Left lobe of liver (tissue), 2 donors: ENCODE results near the gene RAET1G. TPM values are rescaled to one million over a fixed set of nuclear protein-coding genes. Genes with fewer than 3 reads are reported as not detected.
A peak's percentile ranks its signal among the peaks of the same experiment; 100 is the strongest.
"Not testable (repeated sequence)": the region's sequence is repeated elsewhere in the genome, so short reads cannot be mapped to it uniquely, and the experiment has no call there.

Experiments used
- ATAC-seq: fragments of 200-7000 bp; cut with Tn5 transposase; one replicate; pipeline ENCODE4 v1.9.1; 2020; ENCODE audit warnings: mild to moderate bottlenecking, moderate library complexity
- DNase-seq: peaks from one replicate; pipeline ENCODE4 v3.0.0-alpha.2; 2020; ENCODE audit warnings: low spot score
- total RNA-seq: library from RNA; stranded (reverse); gene quantifications from one replicate; pipeline ENCODE4 v1.2.1, GENCODE V29; 2021
- donor health status: DM: no; HTN: no; CAD: no; lungs with moderate emphysema.
- donor health status: DM: no; HTN: yes; CAD: no.

Gene RAET1G
- total RNA-seq, 1 donor from 2014 or later, result not detected

- no peak for DNase-seq
- no peak for ATAC-seq
Observed at GRCh38 chr6:149897855-149898744, 24.8 kb downstream of the RAET1G start, which contains the start of gene RAET1E. Gene RAET1E (minus strand): TSS chr6:149898113. CDS start chr6:149890901, 7,212 bp downstream.

- peak; percentile 96 for ATAC-seq
- DNase-seq, result peak; percentile 84
Observed at GRCh38 chr6:149897015-149897697, 25.8 kb downstream of the RAET1G start.

- ATAC-seq (no peak), DNase-seq (no peak)
Observed at GRCh38 chr6:149896491-149896890, 26.4 kb downstream of the RAET1G start.

GRCh38 chr6:149895833-149896271 is 27.1 kb downstream of the RAET1G start:
- peak; percentile 27 for ATAC-seq
- DNase-seq, result no peak

- ATAC-seq (peak; percentile 31), DNase-seq (no peak)
Observed at GRCh38 chr6:149895048-149895590, 27.8 kb downstream of the RAET1G start.

- not testable (repeated sequence) for ATAC-seq, DNase-seq
Observed at GRCh38 chr6:149891864-149892263, 31.1 kb downstream of the RAET1G start.

- DNase-seq, result no peak
- no peak for ATAC-seq
Observed at GRCh38 chr6:149891259-149891658, 31.7 kb downstream of the RAET1G start.

GRCh38 chr6:149890629-149891045 is 32.3 kb downstream of the RAET1G start:
- ATAC-seq, result no peak
- no peak for DNase-seq

- no peak for DNase-seq
- no peak for ATAC-seq
Observed at GRCh38 chr6:149889326-149889725, 33.6 kb downstream of the RAET1G start.

- DNase-seq, result no peak
Observed at GRCh38 chr6:149888659-149889058, 34.3 kb downstream of the RAET1G start.

GRCh38 chr6:149888093-149888492 is 34.8 kb downstream of the RAET1G start:
- no peak for DNase-seq

More at GRCh38 chr6:149888659-149889058, 34.3 kb downstream of the RAET1G start:
- ATAC-seq, result no peak

GRCh38 chr6:149887343-149887742 is 35.6 kb downstream of the RAET1G start:
- DNase-seq (no peak), ATAC-seq (no peak)

More at GRCh38 chr6:149888093-149888492, 34.8 kb downstream of the RAET1G start:
- no peak for ATAC-seq

- ATAC-seq (no peak), DNase-seq (no peak)
Observed at GRCh38 chr6:149885888-149886287, 37.0 kb downstream of the RAET1G start.

GRCh38 chr6:149884617-149885016 is 38.3 kb downstream of the RAET1G start:
- DNase-seq (no peak), ATAC-seq (no peak)

- DNase-seq (no peak), ATAC-seq (no peak)
Observed at GRCh38 chr6:149884215-149884614, 38.7 kb downstream of the RAET1G start.

GRCh38 chr6:149881860-149882259 is 41.1 kb downstream of the RAET1G start:
- ATAC-seq (no peak), DNase-seq (no peak)

GRCh38 chr6:149881066-149881766 is 41.7 kb downstream of the RAET1G start:
- DNase-seq (no peak), ATAC-seq (no peak)

- DNase-seq, result no peak
- ATAC-seq, result no peak
Observed at GRCh38 chr6:149877659-149878058, 45.3 kb downstream of the RAET1G start.

- no peak for ATAC-seq
- DNase-seq, result no peak
Observed at GRCh38 chr6:149876241-149876933, 46.5 kb downstream of the RAET1G start.

- no peak for ATAC-seq
- DNase-seq, result no peak
Observed at GRCh38 chr6:149872233-149872632, 50.7 kb downstream of the RAET1G start.
